HG03139 (cell line): ENCODE results near the gene SPATA19.

Experiments
- ATAC-seq: cut with Tn5 transposase; IDR thresholded peaks from one replicate; pipeline ENCODE4 v1.9.1; 2021; ENCODE audit not compliant: unreplicated experiment

The SPATA19 gene

GRCh38 chr11:133819114-133819513 is 26.2 kb downstream of the SPATA19 start:
- ATAC-seq = no peak

GRCh38 chr11:133818302-133818701 is 27.0 kb downstream of the SPATA19 start:
- no peak for ATAC-seq

GRCh38 chr11:133817449-133817848 is 27.9 kb downstream of the SPATA19 start:
- no peak for ATAC-seq

- ATAC-seq = no peak
Measured at GRCh38 chr11:133816146-133816870, 29.0 kb downstream of the SPATA19 start.

GRCh38 chr11:133815636-133816035 is 29.7 kb downstream of the SPATA19 start:
- ATAC-seq = no peak

- ATAC-seq = no peak
Measured at GRCh38 chr11:133814588-133815100, 30.7 kb downstream of the SPATA19 start.

GRCh38 chr11:133811850-133812685 is 33.2 kb downstream of the SPATA19 start:
- ATAC-seq = no peak

- no peak for ATAC-seq
Measured at GRCh38 chr11:133810766-133811165, 34.5 kb downstream of the SPATA19 start.

GRCh38 chr11:133809569-133810491 is 35.5 kb downstream of the SPATA19 start:
- ATAC-seq = no peak

- no peak for ATAC-seq
Measured at GRCh38 chr11:133808393-133809140, 36.7 kb downstream of the SPATA19 start.

- no peak for ATAC-seq
Measured at GRCh38 chr11:133803026-133803425, 42.3 kb downstream of the SPATA19 start.

- ATAC-seq = no peak
Measured at GRCh38 chr11:133801356-133801755, 44.0 kb downstream of the SPATA19 start.

- ATAC-seq = no peak
Measured at GRCh38 chr11:133800666-133801065, 44.6 kb downstream of the SPATA19 start.

- ATAC-seq = no peak
Measured at GRCh38 chr11:133797554-133797953, 47.8 kb downstream of the SPATA19 start.

- ATAC-seq = no peak
Measured at GRCh38 chr11:133796043-133796795, 49.1 kb downstream of the SPATA19 start.

GRCh38 chr11:133795088-133795487 is 50.2 kb downstream of the SPATA19 start:
- no peak for ATAC-seq

- ATAC-seq = no peak
Measured at GRCh38 chr11:133794205-133794604, 51.1 kb downstream of the SPATA19 start.

GRCh38 chr11:133793271-133794035 is 51.9 kb downstream of the SPATA19 start:
- no peak for ATAC-seq

GRCh38 chr11:133790995-133791394 is 54.3 kb downstream of the SPATA19 start:
- no peak for ATAC-seq
